H9 (cell line): ENCODE results near the gene MTG2. TPM values are rescaled to one million over a fixed set of nuclear protein-coding genes. Genes with fewer than 3 reads are reported as not detected.

Experiments used
- DNase-seq: peaks from one replicate; pipeline ENCODE4 v3.0.0-alpha.2; 2017
- H2AFZ ChIP-seq: one replicate; pipeline ENCODE4 v1.6.1; 2013; ENCODE audit warnings: mild to moderate bottlenecking, low read length, control low read depth, moderate library complexity
- H2AK5ac ChIP-seq: 2 replicates; pipeline ENCODE4 v1.6.1; 2013; ENCODE audit warnings: low read length, control low read depth, mixed read lengths; ENCODE audit not compliant: insufficient read length
- H2BK120ac ChIP-seq: one replicate; pipeline ENCODE4 v1.6.1; 2013; ENCODE audit warnings: low read depth, mild to moderate bottlenecking, low read length, control low read depth, inconsistent platforms; ENCODE audit not compliant: poor library complexity, severe bottlenecking
- H2BK12ac ChIP-seq: 2 replicates; pipeline ENCODE4 v1.6.1; 2013; ENCODE audit warnings: low read length, control low read depth, mixed read lengths, low read depth; ENCODE audit not compliant: insufficient read length
- H2BK15ac ChIP-seq: 2 replicates; pipeline ENCODE4 v1.6.1; 2013; ENCODE audit warnings: low read depth, low read length, control low read depth
- H2BK20ac ChIP-seq: one replicate; pipeline ENCODE4 v1.6.1; 2013; ENCODE audit warnings: low read depth, mild to moderate bottlenecking, low read length, control low read depth, inconsistent platforms; ENCODE audit not compliant: poor library complexity, severe bottlenecking
- H2BK5ac ChIP-seq: 2 replicates; pipeline ENCODE4 v1.6.1; 2013; ENCODE audit warnings: low read length, control low read depth, mixed read lengths; ENCODE audit not compliant: insufficient read length
- H3K14ac ChIP-seq: 2 replicates; pipeline ENCODE4 v1.6.1; 2013; ENCODE audit warnings: low read length, control low read depth; ENCODE audit not compliant: insufficient read depth
- H3K18ac ChIP-seq: 2 replicates; pipeline ENCODE4 v1.6.1; 2013; ENCODE audit warnings: low read depth, mild to moderate bottlenecking, mixed read lengths, low read length, control low read depth; ENCODE audit not compliant: insufficient read length
- H3K23ac ChIP-seq: 2 replicates; pipeline ENCODE4 v1.6.1; 2013; ENCODE audit warnings: low read length, control low read depth, mixed read lengths, low read depth; ENCODE audit not compliant: insufficient read length
- H3K23me2 ChIP-seq: 2 replicates; pipeline ENCODE4 v1.6.1; 2013; ENCODE audit warnings: low read depth, mild to moderate bottlenecking, mixed read lengths, low read length, control low read depth; ENCODE audit not compliant: insufficient read length, poor library complexity, severe bottlenecking
- H3K27ac ChIP-seq: 2 replicates; pipeline ENCODE4 v1.5.1; 2013; ENCODE audit warnings: low read length, control low read depth, mixed read lengths, low read depth; ENCODE audit not compliant: insufficient read length
- H3K27me3 ChIP-seq: 2 replicates; pipeline ENCODE4 v1.6.1; 2013; ENCODE audit warnings: low read length, control low read depth, inconsistent platforms; ENCODE audit not compliant: insufficient read depth
- H3K4ac ChIP-seq: 2 replicates; pipeline ENCODE4 v1.6.1; 2013; ENCODE audit warnings: low read depth, mild to moderate bottlenecking, control low read depth, inconsistent platforms, low read length, moderate library complexity
- H3K4me1 ChIP-seq: 2 replicates; pipeline ENCODE4 v1.6.1; 2013; ENCODE audit warnings: low read length, control low read depth, inconsistent platforms; ENCODE audit not compliant: insufficient read depth
- H3K4me2 ChIP-seq: 2 replicates; pipeline ENCODE4 v1.6.1; 2013; ENCODE audit warnings: low read length, control low read depth, mixed read lengths; ENCODE audit not compliant: insufficient read length, insufficient read depth
- H3K56ac ChIP-seq: 2 replicates; pipeline ENCODE4 v1.6.1; 2013; ENCODE audit warnings: low read depth, mild to moderate bottlenecking, mixed read lengths, low read length, control low read depth; ENCODE audit not compliant: insufficient read length
- H3K79me1 ChIP-seq: 2 replicates; pipeline ENCODE4 v1.6.1; 2013; ENCODE audit warnings: low read depth, mild to moderate bottlenecking, moderate library complexity, low read length, control low read depth, inconsistent platforms; ENCODE audit not compliant: insufficient read depth, poor library complexity, severe bottlenecking
- H3K79me2 ChIP-seq: 2 replicates; pipeline ENCODE4 v1.6.1; 2013; ENCODE audit warnings: low read length, control low read depth, inconsistent platforms; ENCODE audit not compliant: insufficient read depth
- H3K9ac ChIP-seq: 2 replicates; pipeline ENCODE4 v1.6.1; 2013; ENCODE audit warnings: low read length, control low read depth, mixed read lengths; ENCODE audit not compliant: insufficient read length; ENCODE audit errors: extremely low read depth
- H3K9me3 ChIP-seq: one replicate; pipeline ENCODE4 v1.6.1; 2013; ENCODE audit warnings: low read depth, low read length, inconsistent platforms; ENCODE audit not compliant: control insufficient read depth
- H3T11ph ChIP-seq: one replicate; pipeline ENCODE4 v1.6.1; 2013; ENCODE audit warnings: mild to moderate bottlenecking, low read length, control low read depth, inconsistent platforms
- H4K20me1 ChIP-seq: one replicate; pipeline ENCODE4 v1.6.1; 2013; ENCODE audit not compliant: control insufficient read depth, insufficient read length, insufficient read depth
- H4K5ac ChIP-seq: 2 replicates; pipeline ENCODE4 v1.6.1; 2013; ENCODE audit warnings: low read depth, mild to moderate bottlenecking, mixed read lengths, low read length, control low read depth; ENCODE audit not compliant: insufficient read length
- H4K8ac ChIP-seq: replicated peaks from 2 replicates; pipeline ENCODE4 v1.6.1; 2013; ENCODE audit warnings: low read length, control low read depth, mixed read lengths, low read depth; ENCODE audit not compliant: insufficient read length
- H4K91ac ChIP-seq: 2 replicates; pipeline ENCODE4 v1.6.1; 2013; ENCODE audit warnings: low read depth, mild to moderate bottlenecking, moderate library complexity, mixed read lengths, low read length, control low read depth; ENCODE audit not compliant: insufficient read length
- H3K27ac Mint-ChIP-seq, 3 experiments: 2 replicates in 2 of 3; 3 replicates in 1 of 3; pipeline ENCODE4 v1.8.0; 2020 to 2021; ENCODE audit warnings: mixed read lengths in 3 of 3, mild to moderate bottlenecking in 1 of 3, moderate library complexity in 1 of 3
- H3K27me3 Mint-ChIP-seq: 2 replicates; pipeline ENCODE4 v1.8.0; 2021; ENCODE audit warnings: low read depth, mild to moderate bottlenecking, moderate library complexity, mixed read lengths
- H3K36me3 Mint-ChIP-seq, 3 experiments: 2 replicates in 2 of 3; 3 replicates in 1 of 3; pipeline ENCODE4 v1.8.0; 2020 to 2021; ENCODE audit warnings: low read depth in 3 of 3, mixed read lengths in 3 of 3; ENCODE audit not compliant: insufficient read depth in 1 of 3
- H3K4me1 Mint-ChIP-seq, 2 experiments: 2 replicates each; pipeline ENCODE4 v1.8.0; 2020; ENCODE audit warnings: mixed read lengths in 2 of 2
- H3K4me3 Mint-ChIP-seq, 2 experiments: 2 replicates in 1 of 2; 3 replicates in 1 of 2; pipeline ENCODE4 v1.8.0; 2020 to 2021; ENCODE audit warnings: mild to moderate bottlenecking in 2 of 2, mixed read lengths in 2 of 2, moderate library complexity in 1 of 2
- H3K9me3 Mint-ChIP-seq, 2 experiments: 2 replicates in 1 of 2; 3 replicates in 1 of 2; pipeline ENCODE4 v1.8.0; 2020; ENCODE audit warnings: mild to moderate bottlenecking in 2 of 2, mixed read lengths in 2 of 2, moderate library complexity in 1 of 2
- CTCF ChIP-seq: fragments of 200-600 bp; sonication (generic); conservative IDR thresholded peaks from 3 replicates; pipeline ENCODE4 v1.8.0; 2021; ENCODE audit warnings: antibody characterized with exemption, mild to moderate bottlenecking
- WGBS: extraction: QIAGEN DNeasy Blood & Tissue Kit; methylation state at CpG from one replicate; pipeline ENCODE4 v1.1.7; 2013; ENCODE audit warnings: missing lambda C conversion rate, low lambda C conversion rate, mixed read lengths; ENCODE audit not compliant: insufficient read length; ENCODE audit errors: extremely low coverage; 5-methylcytosine and 5-hydroxymethylcytosine counted together
- total RNA-seq: library from RNA; stranded (reverse); gene quantifications from 2 replicates; pipeline ENCODE4 v1.2.1, GENCODE V29; 2021

Gene MTG2
- total RNA-seq, 1 experiment from 2014 or later: 25.1 TPM

GRCh38 chr20:62163986-62164762, 18.7 kb upstream of the MTG2 start:
- no peaks in the 10 kb centered on the region for H3K9me3 ChIP-seq
- no peak overlapping the region for H2BK5ac ChIP-seq
- no peak overlapping the region for H3K56ac ChIP-seq
- no peaks in the 10 kb centered on the region for H4K20me1 ChIP-seq
- H4K8ac ChIP-seq: no peak overlapping the region
- H2AK5ac ChIP-seq: no peak overlapping the region
- no peak overlapping the region for H3K4ac ChIP-seq
- H3K18ac ChIP-seq: no peak overlapping the region
- TF ChIP-seq CTCF: no peak
- Mint-ChIP-seq H3K27ac (no peak overlapping the region), H3K4me3 (no peak overlapping the region), H3K36me3 (peaks cover 32 to 70% (median 61%) of the 10 kb centered on the region in 3 experiments), H3K27me3 (no peaks in the 10 kb centered on the region), H3K9me3 (no peaks in the 10 kb centered on the region; a peak in 1 of 5 replicates), H3K4me1 (0 out of 4 replicates have a peak, but pooled peaks cover 0 to 2% of the 10 kb centered on the region in 2 experiments)
- H3K23ac ChIP-seq: no peak overlapping the region
- no peak overlapping the region for H2BK20ac ChIP-seq
- no peaks in the 10 kb centered on the region for H3K79me2 ChIP-seq
- H2BK120ac ChIP-seq: no peak overlapping the region
- H3T11ph ChIP-seq: no peak overlapping the region
- H2AFZ ChIP-seq: no peak overlapping the region
- no peaks in the 10 kb centered on the region for H3K23me2 ChIP-seq
- no peaks in the 10 kb centered on the region for H3K4me1 ChIP-seq
- H4K5ac ChIP-seq: no peak overlapping the region
- no peaks in the 10 kb centered on the region for H3K79me1 ChIP-seq
- no peaks in the 10 kb centered on the region for H3K27me3 ChIP-seq
- no peak overlapping the region for H3K4me2 ChIP-seq
- DNase-seq: no peak
- no peak overlapping the region for H3K27ac ChIP-seq
- no peak overlapping the region for H2BK15ac ChIP-seq
- H3K9ac ChIP-seq: no peak overlapping the region
- H2BK12ac ChIP-seq: no peak overlapping the region
- no CpG with 5 or more reads among the region's 29 CpGs for WGBS
- H4K91ac ChIP-seq: no peak overlapping the region
- H3K14ac ChIP-seq: no peak overlapping the region
